Left ventricle myocardium inferior (tissue), 1 donor: ENCODE measurements around the gene TOX2. TPM values are rescaled to one million over a fixed set of nuclear protein-coding genes. Genes with fewer than 3 reads are reported as not detected.

ENCODE experiments used
- DNase-seq: peaks from one replicate; pipeline ENCODE4 v3.0.0-alpha.2; 2020
- H3K27ac ChIP-seq: fragments of 200-600 bp; replicated peaks from 2 replicates; pipeline ENCODE4 v1.8.0; 2021
- H3K27me3 ChIP-seq: fragments of 200-600 bp; 2 replicates; pipeline ENCODE4 v1.8.0; 2021; ENCODE audit warnings: low read depth
- H3K36me3 ChIP-seq: fragments of 200-600 bp; 2 replicates; pipeline ENCODE4 v1.8.0; 2021
- H3K4me1 ChIP-seq: fragments of 200-600 bp; 2 replicates; pipeline ENCODE4 v1.8.0; 2021
- H3K4me3 ChIP-seq: fragments of 200-600 bp; 2 replicates; pipeline ENCODE4 v1.8.0; 2021; ENCODE audit warnings: mild to moderate bottlenecking, moderate library complexity
- H3K9me3 ChIP-seq: fragments of 200-600 bp; replicated peaks from 2 replicates; pipeline ENCODE4 v1.8.0; 2021
- CTCF ChIP-seq: fragments of 200-600 bp; IDR thresholded peaks from 2 replicates; pipeline ENCODE4 v1.8.0; 2021; ENCODE audit warnings: antibody characterized with exemption, mild to moderate bottlenecking, borderline replicate concordance
- intact Hi-C: fragments of 100-400 bp; cut with micrococcal nuclease; formaldehyde crosslinking; loops from one replicate; pipeline ENCODE4 v1.11.0; 2022
- total RNA-seq: library from RNA; stranded (reverse); fragmentation: NEBNext Ultra II Directional; extraction: Animal tissue kit (Norgen Biotek cat#: 25700); gene quantifications from one replicate; pipeline ENCODE4 v1.2.1, GENCODE V29; 2021
- donor health status: DM: no; HTN: yes; CAD: no; lungs with severe emphysema.

The TOX2 gene
- total RNA-seq, 1 donor from 2014 or later, result 0.30 TPM

- no peak for DNase-seq
- no peak for TF ChIP-seq CTCF
- intact Hi-C loops, result no loop called here
Measured at GRCh38 chr20:44057698-44058675, 143.3 kb downstream of the TOX2 start.

GRCh38 chr20:44064501-44065400 is 150.1 kb downstream of the TOX2 start:
- H3K4me3 ChIP-seq, result no peak overlapping the region
- H3K36me3 ChIP-seq, result no peaks in the 10 kb centered on the region
- no peak overlapping the region for H3K27ac ChIP-seq
- H3K27me3 ChIP-seq, result no peaks in the 10 kb centered on the region
- DNase-seq, result no peak
- TF ChIP-seq CTCF, result no peak
- intact Hi-C loops, result no loop called here
- H3K4me1 ChIP-seq, result no peaks in the 10 kb centered on the region
- H3K9me3 ChIP-seq, result peaks cover 3% of the 10 kb centered on the region

More at GRCh38 chr20:44057698-44058675, 143.3 kb downstream of the TOX2 start:
- Histone ChIP-seq H3K27me3 (no peaks in the 10 kb centered on the region), H3K36me3 (no peaks in the 10 kb centered on the region), H3K4me1 (no peaks in the 10 kb centered on the region), H3K9me3 (peaks cover 21% of the 10 kb centered on the region), H3K27ac (no peak overlapping the region), H3K4me3 (no peak overlapping the region)

GRCh38 chr20:44065401-44066340 is 151.0 kb downstream of the TOX2 start:
- DNase-seq, result no peak
- Histone ChIP-seq H3K27ac (no peak overlapping the region), H3K4me3 (no peak overlapping the region), H3K36me3 (no peaks in the 10 kb centered on the region), H3K9me3 (no peaks in the 10 kb centered on the region), H3K27me3 (no peaks in the 10 kb centered on the region), H3K4me1 (no peaks in the 10 kb centered on the region)
- no peak for TF ChIP-seq CTCF
- intact Hi-C loops, result no loop called here

GRCh38 chr20:44066645-44067606 is 152.3 kb downstream of the TOX2 start:
- H3K9me3 ChIP-seq, result no peaks in the 10 kb centered on the region
- H3K27ac ChIP-seq, result no peak overlapping the region
- no peak overlapping the region for H3K4me3 ChIP-seq
- no peak for DNase-seq
- no peaks in the 10 kb centered on the region for H3K4me1 ChIP-seq
- H3K27me3 ChIP-seq, result no peaks in the 10 kb centered on the region
- intact Hi-C loops, result no loop called here
- no peaks in the 10 kb centered on the region for H3K36me3 ChIP-seq
- TF ChIP-seq CTCF, result no peak
